Natural killer cell (primary cell): ENCODE data around the gene CYP2C18. TPM values are rescaled to one million over a fixed set of nuclear protein-coding genes. Genes with fewer than 3 reads are reported as not detected.
"Not testable (repeated sequence)": the region's sequence is repeated elsewhere in the genome, so short reads cannot be mapped to it uniquely, and the experiment has no call there.

Source experiments
- ATAC-seq, 3 donors: fragments of 150-1000 bp in 2 of 3; fragments of 200-7000 bp in 1 of 3; cut with Tn5 transposase; 1 replicate in 1 of 3; 2 replicates in 2 of 3; pipeline ENCODE4 v1.10.0; 2021; ENCODE audit warnings: mild to moderate bottlenecking in 2 of 3, moderate library complexity in 2 of 3
- DNase-seq, 2 donors: peaks; one replicate each; pipeline versions ENCODE4 v3.0.0 to v3.0.0-alpha.2; 2013 to 2021; ENCODE audit warnings: mixed read lengths in 1 of 2
- H3K27ac ChIP-seq: one replicate; pipeline ENCODE4 v1.5.1; 2013; ENCODE audit warnings: mild to moderate bottlenecking, low read length
- H3K27me3 ChIP-seq: one replicate; pipeline ENCODE4 v1.6.1; 2013; ENCODE audit warnings: low read length; ENCODE audit not compliant: control insufficient read depth, insufficient read depth
- H3K36me3 ChIP-seq: one replicate; pipeline ENCODE4 v1.6.1; 2013; ENCODE audit warnings: low read length; ENCODE audit not compliant: control insufficient read depth, insufficient read depth
- H3K4me1 ChIP-seq: one replicate; pipeline ENCODE4 v1.6.1; 2013; ENCODE audit warnings: low read length; ENCODE audit not compliant: control insufficient read depth, insufficient read depth
- H3K4me3 ChIP-seq: one replicate; pipeline ENCODE4 v1.5.1; 2013; ENCODE audit warnings: low read length
- H3K9me3 ChIP-seq: one replicate; pipeline ENCODE4 v1.6.1; 2013; ENCODE audit warnings: low read length; ENCODE audit not compliant: control insufficient read depth, insufficient read depth
- H3K27ac Mint-ChIP-seq, 2 donors: one replicate each; pipeline ENCODE4 v1.8.0; 2022; ENCODE audit warnings: mild to moderate bottlenecking in 2 of 2, mixed read lengths in 2 of 2, moderate library complexity in 1 of 2
- H3K27me3 Mint-ChIP-seq, 2 donors: one replicate each; pipeline ENCODE4 v1.8.0; 2022; ENCODE audit warnings: low read depth in 2 of 2, mixed read lengths in 2 of 2
- H3K36me3 Mint-ChIP-seq: one replicate; pipeline ENCODE4 v1.8.0; 2022; ENCODE audit warnings: mixed read lengths
- H3K4me1 Mint-ChIP-seq, 2 donors: one replicate each; pipeline ENCODE4 v1.8.0; 2022; ENCODE audit warnings: mixed read lengths in 2 of 2
- H3K4me3 Mint-ChIP-seq: one replicate; pipeline ENCODE4 v1.8.0; 2022; ENCODE audit warnings: mild to moderate bottlenecking, moderate library complexity, mixed read lengths
- H3K9me3 Mint-ChIP-seq, 2 donors: one replicate each; pipeline ENCODE4 v1.8.0; 2022; ENCODE audit warnings: mixed read lengths in 2 of 2
- CTCF ChIP-seq: fragments of 200-600 bp; IDR thresholded peaks from one replicate; pipeline ENCODE4 v1.8.0; 2022; ENCODE audit warnings: antibody characterized with exemption
- WGBS: methylation state at CpG from one replicate; pipeline ENCODE4 v1.1.7; 2013; ENCODE audit warnings: missing lambda C conversion rate; ENCODE audit not compliant: insufficient coverage; 5-methylcytosine and 5-hydroxymethylcytosine counted together
- intact Hi-C: fragments of 100-400 bp; cut with micrococcal nuclease; formaldehyde crosslinking; loops from one replicate; pipeline ENCODE4 v1.14.2; 2022
- total RNA-seq, 4 donors: library from RNA; stranded (reverse); fragments of 120-200 nt in 1 of 4; gene quantifications; one replicate each; pipeline versions ENCODE4 v1.2.3 to v1.2.4, GENCODE V29; 2013 to 2022

Gene CYP2C18
- total RNA-seq, 3 donors from 2014 or later (not counting 1 experiment from before 2014, with no cell fraction given), result not detected

GRCh38 chr10:94757916-94758315, 74.4 kb downstream of the CYP2C18 start:
- intact Hi-C loops, result no loop called here
- no peak overlapping the region for H3K27ac ChIP-seq
- TF ChIP-seq CTCF, result no peak
- H3K27me3 Mint-ChIP-seq, result no peaks in the 10 kb centered on the region
- H3K4me3 ChIP-seq, result no peak overlapping the region
- H3K4me3 Mint-ChIP-seq, result no peak overlapping the region
- no peaks in the 10 kb centered on the region for H3K27me3 ChIP-seq
- no peaks in the 10 kb centered on the region for H3K36me3 ChIP-seq
- no peaks in the 10 kb centered on the region for H3K4me1 ChIP-seq
- H3K9me3 Mint-ChIP-seq, result peaks cover 3 to 6% of the 10 kb centered on the region in 2 donors
- ATAC-seq (no peak), DNase-seq (no peak)
- no peaks in the 10 kb centered on the region for H3K4me1 Mint-ChIP-seq
- no peak overlapping the region for H3K27ac Mint-ChIP-seq
- 83% methylated on average over 2 of the region's 2 CpGs for WGBS
- peaks cover 4% of the 10 kb centered on the region for H3K9me3 ChIP-seq
- no peaks in the 10 kb centered on the region for H3K36me3 Mint-ChIP-seq

GRCh38 chr10:94760586-94761178, 77.2 kb downstream of the CYP2C18 start:
- no peak for TF ChIP-seq CTCF

GRCh38 chr10:94762393-94762792, 78.9 kb downstream of the CYP2C18 start, which contains the start of gene CYP2C19:
TSS of gene CYP2C19 (plus strand) at chr10:94762681. CDS start at chr10:94762706, 25 bp downstream.
- H3K4me3 Mint-ChIP-seq, result no peak within 1 kb of the TSS
- no peak for ATAC-seq
- intact Hi-C loops, result no loop called here
- no peaks in the 10 kb centered on the region for H3K4me1 ChIP-seq
- H3K36me3 ChIP-seq, result no peaks in the 10 kb centered on the region
- H3K4me1 Mint-ChIP-seq, result no peaks in the 10 kb centered on the region
- H3K4me3 ChIP-seq, result no peak within 1 kb of the TSS
- H3K27ac Mint-ChIP-seq, result no peak within 1 kb of the TSS
- no peak within 1 kb of the TSS for H3K27ac ChIP-seq
- H3K27me3 Mint-ChIP-seq, result no peaks in the 10 kb centered on the region
- H3K27me3 ChIP-seq, result no peaks in the 10 kb centered on the region
- no peak for DNase-seq
- no peak for TF ChIP-seq CTCF
- 83% methylated on average over 2 of the region's 3 CpGs for WGBS
- H3K36me3 Mint-ChIP-seq, result peaks cover 6% of the 10 kb centered on the region
- H3K9me3 Mint-ChIP-seq, result peaks cover 7 to 8% of the 10 kb centered on the region in 2 donors
- H3K9me3 ChIP-seq, result peaks cover 4% of the 10 kb centered on the region

More at GRCh38 chr10:94760586-94761178, 77.2 kb downstream of the CYP2C18 start:
- Mint-ChIP-seq H3K27me3 (no peaks in the 10 kb centered on the region), H3K4me3 (no peak overlapping the region), H3K36me3 (peaks cover 6% of the 10 kb centered on the region), H3K27ac (no peak overlapping the region), H3K9me3 (peaks cover 7 to 9% of the 10 kb centered on the region in 2 donors), H3K4me1 (no peaks in the 10 kb centered on the region)
- Histone ChIP-seq H3K27me3 (no peaks in the 10 kb centered on the region), H3K4me3 (no peak overlapping the region), H3K4me1 (no peaks in the 10 kb centered on the region), H3K9me3 (peaks cover 4% of the 10 kb centered on the region), H3K36me3 (no peaks in the 10 kb centered on the region), H3K27ac (no peak overlapping the region)
- intact Hi-C loops, result no loop called here
- ATAC-seq (no peak), DNase-seq (no peak)
- 75% methylated on average over 1 of the region's 2 CpGs for WGBS

GRCh38 chr10:94775425-94775824, 91.9 kb downstream of the CYP2C18 start:
- H3K9me3 ChIP-seq, H3K27ac Mint-ChIP-seq, ATAC-seq, H3K36me3 ChIP-seq, H3K27me3 ChIP-seq, DNase-seq, H3K27ac ChIP-seq, H3K4me3 ChIP-seq, intact Hi-C loops, H3K9me3 Mint-ChIP-seq, H3K4me3 Mint-ChIP-seq, H3K4me1 Mint-ChIP-seq, H3K4me1 ChIP-seq, H3K27me3 Mint-ChIP-seq, H3K36me3 Mint-ChIP-seq: not testable (repeated sequence)
- WGBS, result 100% methylated on average over 4 of the region's 6 CpGs
